Upper lobe of left lung (tissue), 6 donors: Measurements from ENCODE around the gene HTRA1. TPM values are rescaled to one million over a fixed set of nuclear protein-coding genes. Genes with fewer than 3 reads are reported as not detected.

Experiments
- ATAC-seq, 2 donors: fragments of 200-7000 bp; cut with Tn5 transposase; one replicate each; pipeline ENCODE4 v1.9.1; 2022; ENCODE audit warnings: mild to moderate bottlenecking in 2 of 2, moderate library complexity in 2 of 2; ENCODE audit not compliant: low FRiP score in 2 of 2
- DNase-seq, 2 donors: peaks; one replicate each; pipeline ENCODE4 v3.0.0-alpha.2; 2019 to 2020
- H3K27ac ChIP-seq, 4 donors: fragments of 200-600 bp; sonication (generic); one replicate each; pipeline ENCODE4 v1.5.1; 2016 to 2019
- H3K27me3 ChIP-seq, 4 donors: fragments of 200-600 bp; sonication (generic); one replicate each; pipeline ENCODE4 v1.5.1; 2017 to 2019
- H3K36me3 ChIP-seq, 4 donors: fragments of 200-600 bp; sonication (generic); one replicate each; pipeline ENCODE4 v1.5.1; 2016 to 2019
- H3K4me1 ChIP-seq, 4 donors: fragments of 200-600 bp; sonication (generic); one replicate each; pipeline ENCODE4 v1.5.1; 2018 to 2019
- H3K4me3 ChIP-seq, 4 donors: fragments of 200-600 bp; sonication (generic); one replicate each; pipeline ENCODE4 v1.5.1; 2017 to 2019; ENCODE audit warnings: mild to moderate bottlenecking in 2 of 4, moderate library complexity in 1 of 4
- H3K9me3 ChIP-seq, 4 donors: fragments of 200-600 bp; sonication (generic); one replicate each; pipeline ENCODE4 v1.5.1; 2018 to 2019
- CTCF ChIP-seq, 6 experiments: fragments of 450-650 bp in 4 of 6; fragments of 200-600 bp in 2 of 6; sonication (generic) in 2 of 6; IDR thresholded peaks; one replicate each; pipeline ENCODE4 v1.5.1; 2016 to 2019; ENCODE audit warnings: antibody characterized with exemption in 6 of 6
- EP300 ChIP-seq, 4 donors: sonication (generic); formaldehyde crosslinking; IDR thresholded peaks; one replicate each; pipeline ENCODE4 v1.5.1; 2017; ENCODE audit warnings: antibody characterized with exemption in 4 of 4, control low read depth in 2 of 4
- POLR2A ChIP-seq, 4 donors: fragments of 450-650 bp; IDR thresholded peaks; one replicate each; pipeline ENCODE4 v1.5.1; 2016 to 2017; ENCODE audit warnings: antibody characterized with exemption in 4 of 4, mild to moderate bottlenecking in 2 of 4
- POLR2AphosphoS5 ChIP-seq, 2 donors: sonication (generic); formaldehyde crosslinking; IDR thresholded peaks; one replicate each; pipeline ENCODE4 v1.5.1; 2017; ENCODE audit warnings: antibody characterized with exemption in 2 of 2
- WGBS, 2 donors: methylation state at CpG; one replicate each; pipeline ENCODE4 v1.1.5; 2017 to 2018; 5-methylcytosine and 5-hydroxymethylcytosine counted together
- total RNA-seq, 6 donors: library from RNA; depleted of rRNA in 4 of 6; stranded (reverse); fragments of >200 nt in 4 of 6; gene quantifications; one replicate each; pipeline versions ENCODE4 v1.1.0 to v1.2.1, GENCODE V29; 2016 to 2021
- donor health status: DM: no; HTN: no; CAD: no; lungs with moderate emphysema.
- donor health status: DM: no; HTN: yes; CAD: no; lungs with severe emphysema.

HTRA1 gene
- total RNA-seq, 6 donors from 2014 or later = 20.7 to 72.8 (median 36.2) TPM

DNA sequence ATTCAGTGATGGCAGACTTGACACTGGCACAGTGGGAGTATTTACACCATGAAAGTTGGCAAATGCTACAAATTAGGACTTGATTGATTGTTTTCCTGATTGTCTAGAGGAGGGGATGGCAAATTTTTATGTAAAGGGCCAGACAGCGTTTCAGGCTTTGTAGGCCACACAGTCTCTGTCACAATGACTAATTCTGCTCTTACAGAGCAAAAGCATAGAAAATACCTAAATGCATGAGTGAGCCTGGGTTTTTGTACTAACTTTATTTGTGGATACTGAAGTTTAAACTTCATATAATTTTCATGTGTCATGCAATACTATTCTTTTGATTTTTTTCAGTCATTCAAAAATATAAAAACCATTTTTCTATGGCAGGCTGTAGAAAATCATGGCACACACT is 15.9 kb upstream of the HTRA1 start:
- no peaks in the 10 kb centered on the region for H3K9me3 ChIP-seq
- H3K4me3 ChIP-seq = no peak overlapping the region
- no peak for ATAC-seq
- no peaks in the 10 kb centered on the region for H3K36me3 ChIP-seq
- H3K4me1 ChIP-seq = peaks cover 0 to 9% (median 4%) of the 10 kb centered on the region in 4 donors
- no peaks in the 10 kb centered on the region for H3K27me3 ChIP-seq
- no peak overlapping the region for H3K27ac ChIP-seq
- no peak for DNase-seq
- WGBS, 2 donors = 77 to 78% methylated on average over 1 of the region's 1 CpG
- no peak for TF ChIP-seq POLR2A (IDR thresholded peaks at IDR 0.05)
- no peak for TF ChIP-seq POLR2AphosphoS5 (IDR thresholded peaks at IDR 0.05)
- no peak for TF ChIP-seq EP300 (IDR thresholded peaks at IDR 0.05)
- TF ChIP-seq CTCF (IDR thresholded peaks at IDR 0.05) = no peak

DNA sequence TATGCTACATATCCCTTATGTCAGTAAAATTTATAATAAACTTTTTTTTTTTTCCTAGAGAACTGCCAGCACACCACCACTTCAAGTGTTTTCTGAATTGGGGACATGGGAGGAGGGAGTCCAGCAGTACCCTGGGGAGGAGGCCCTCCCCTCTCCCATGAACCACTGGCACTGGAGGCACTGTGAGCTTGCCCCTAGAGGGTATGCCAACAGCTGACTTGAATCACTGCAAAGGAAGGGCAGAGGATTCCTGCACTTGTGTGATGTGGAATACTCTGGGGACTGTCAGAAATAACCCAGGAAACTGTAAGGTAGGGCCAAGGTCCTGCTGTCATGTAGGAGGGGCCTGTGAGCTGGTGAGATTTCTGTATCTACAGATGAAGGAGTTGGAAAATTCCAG is 15.4 kb upstream of the HTRA1 start:
- H3K27me3 ChIP-seq = no peaks in the 10 kb centered on the region
- H3K36me3 ChIP-seq = no peaks in the 10 kb centered on the region
- H3K4me3 ChIP-seq = no peak overlapping the region
- DNase-seq = no peak
- peaks cover 0 to 9% (median 5%) of the 10 kb centered on the region in 4 donors for H3K4me1 ChIP-seq
- no peak overlapping the region for H3K27ac ChIP-seq
- TF ChIP-seq POLR2AphosphoS5 (IDR thresholded peaks at IDR 0.05) (no peak), EP300 (IDR thresholded peaks at IDR 0.05) (no peak), POLR2A (IDR thresholded peaks at IDR 0.05) (no peak), CTCF (IDR thresholded peaks at IDR 0.05) (no peak)
- no peaks in the 10 kb centered on the region for H3K9me3 ChIP-seq
- ATAC-seq = no peak

DNA sequence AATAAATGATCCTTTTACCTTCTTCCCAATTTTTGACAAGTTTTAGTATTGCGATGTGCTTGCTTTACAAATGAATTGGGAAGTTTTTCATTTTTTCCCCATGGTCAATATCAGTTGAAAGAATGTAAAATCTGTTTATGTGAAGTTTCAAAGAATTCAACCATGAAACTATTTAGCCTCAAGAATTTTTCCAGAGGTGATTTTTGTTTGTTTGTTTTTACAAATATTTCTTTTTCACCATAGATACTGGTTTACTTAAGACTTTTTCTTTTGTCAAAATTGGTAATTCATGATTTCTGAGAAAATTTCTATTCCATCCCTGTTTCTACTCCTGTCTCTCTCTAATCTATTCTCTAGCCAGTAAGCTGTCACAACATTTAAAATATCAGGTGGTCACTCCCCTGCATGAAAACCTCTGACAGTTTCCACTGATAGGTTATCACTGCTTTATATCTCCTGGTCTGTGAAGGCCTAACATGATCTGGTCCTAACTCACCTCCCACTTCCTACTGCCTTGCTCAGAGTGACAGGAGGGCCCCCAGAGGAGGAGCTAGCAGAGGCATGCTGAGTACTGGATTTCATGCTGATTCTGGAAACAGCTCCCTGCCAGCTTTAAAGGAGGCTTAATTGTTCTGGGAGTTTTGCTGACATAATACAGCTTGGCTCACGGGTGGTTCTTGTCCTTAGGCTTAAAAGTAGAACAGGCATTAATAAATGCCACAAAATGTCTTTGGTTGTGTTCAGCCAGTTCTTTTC is 14.5 kb upstream of the HTRA1 start:
- Histone ChIP-seq H3K27me3 (no peaks in the 10 kb centered on the region), H3K4me1 (peaks cover 0 to 9% (median 6%) of the 10 kb centered on the region in 4 donors), H3K9me3 (no peaks in the 10 kb centered on the region), H3K27ac (no peak overlapping the region), H3K36me3 (no peaks in the 10 kb centered on the region), H3K4me3 (no peak overlapping the region)
- no peak for ATAC-seq
- TF ChIP-seq POLR2A (IDR thresholded peaks at IDR 0.05) = no peak
- TF ChIP-seq CTCF (IDR thresholded peaks at IDR 0.05) = no peak
- no peak for TF ChIP-seq EP300 (IDR thresholded peaks at IDR 0.05)
- no peak for TF ChIP-seq POLR2AphosphoS5 (IDR thresholded peaks at IDR 0.05)
- DNase-seq = no peak
- 55 to 65% methylated on average over 2 of the region's 2 CpGs for WGBS, 2 donors

- no peak for DNase-seq
- no peak overlapping the region for H3K27ac ChIP-seq
- no peaks in the 10 kb centered on the region for H3K36me3 ChIP-seq
- TF ChIP-seq CTCF (IDR thresholded peaks at IDR 0.05) = no peak
- TF ChIP-seq EP300 (IDR thresholded peaks at IDR 0.05) = no peak
- no peak for TF ChIP-seq POLR2AphosphoS5 (IDR thresholded peaks at IDR 0.05)
- TF ChIP-seq POLR2A (IDR thresholded peaks at IDR 0.05) = no peak
- H3K9me3 ChIP-seq = no peaks in the 10 kb centered on the region
- no peak overlapping the region for H3K4me3 ChIP-seq
- H3K27me3 ChIP-seq = no peaks in the 10 kb centered on the region
- peaks cover 0 to 9% (median 6%) of the 10 kb centered on the region in 4 donors for H3K4me1 ChIP-seq
- no peak for ATAC-seq
- WGBS, 2 donors = 71 to 88% methylated on average over 3 of the region's 3 CpGs
These were observed 12.8 kb upstream of the HTRA1 start for GRCh38 chr10:122448600-122448999.

- Histone ChIP-seq H3K4me1 (peaks cover 0 to 9% (median 6%) of the 10 kb centered on the region in 4 donors), H3K9me3 (no peaks in the 10 kb centered on the region), H3K36me3 (no peaks in the 10 kb centered on the region), H3K27ac (no peak overlapping the region), H3K27me3 (no peaks in the 10 kb centered on the region), H3K4me3 (no peak overlapping the region)
- WGBS, 2 donors = 91% methylated on average over 4 of the region's 4 CpGs
- DNase-seq (no peak), ATAC-seq (no peak)
- TF ChIP-seq POLR2A (IDR thresholded peaks at IDR 0.05) (no peak), EP300 (IDR thresholded peaks at IDR 0.05) (no peak), CTCF (IDR thresholded peaks at IDR 0.05) (no peak), POLR2AphosphoS5 (IDR thresholded peaks at IDR 0.05) (no peak)
These were observed 12.2 kb upstream of the HTRA1 start for GRCh38 chr10:122449153-122449552.
